ENCODE data around the gene MATCAP1.

- no peak for TF ChIP-seq EP300 (IDR thresholded peaks at IDR 0.05; ENCODE audit: borderline replicate concordance in 1 of 2, low read depth in 2 of 2, low read length in 2 of 2)
- peak; percentile 51; the same call in 1 of the 2 replicates for TF ChIP-seq POLR2AphosphoS5 (IDR thresholded peaks at IDR 0.05; ENCODE audit: low read depth, low read length)
Observed at GRCh38 chr16:67199011-67199807, 15.4 kb upstream of the MATCAP1 start, which contains the start of gene ELMO3.
